Cardiac fibroblast (primary cell): ENCODE results near the gene TAOK3.

ENCODE experiments used
- DNase-seq, 2 donors: peaks; one replicate each; pipeline versions ENCODE4 v3.0.0 to v3.0.0-alpha.2; 2010; ENCODE audit warnings: low read depth in 2 of 2
- H3K4me3 ChIP-seq, 2 donors: replicated peaks in 1 of 2; 1 replicate in 1 of 2; 2 replicates in 1 of 2; pipeline ENCODE4 v1.5.1; 2011; ENCODE audit warnings: low read depth in 2 of 2, low read length in 2 of 2, mild to moderate bottlenecking in 2 of 2, moderate library complexity in 1 of 2
- CTCF ChIP-seq: IDR thresholded peaks from one replicate; pipeline ENCODE4 v1.5.1; 2011; ENCODE audit warnings: low read depth, mild to moderate bottlenecking, low read length, inconsistent platforms

The TAOK3 gene

GRCh38 chr12:118101051-118101450 is 271.7 kb downstream of the TAOK3 start:
- no peak for TF ChIP-seq CTCF
- no peak overlapping the region for H3K4me3 ChIP-seq

More at GRCh38 chr12:118101051-118101450, 271.7 kb downstream of the TAOK3 start:
- DNase-seq = no peak
